IPS-11a (cell line): Measurements from ENCODE around the gene ATXN7.

Experiments
- H3K4me3 ChIP-seq: one replicate; pipeline ENCODE4 v1.5.1; 2013; ENCODE audit warnings: low read depth, low read length, control low read depth

Gene ATXN7

DNA sequence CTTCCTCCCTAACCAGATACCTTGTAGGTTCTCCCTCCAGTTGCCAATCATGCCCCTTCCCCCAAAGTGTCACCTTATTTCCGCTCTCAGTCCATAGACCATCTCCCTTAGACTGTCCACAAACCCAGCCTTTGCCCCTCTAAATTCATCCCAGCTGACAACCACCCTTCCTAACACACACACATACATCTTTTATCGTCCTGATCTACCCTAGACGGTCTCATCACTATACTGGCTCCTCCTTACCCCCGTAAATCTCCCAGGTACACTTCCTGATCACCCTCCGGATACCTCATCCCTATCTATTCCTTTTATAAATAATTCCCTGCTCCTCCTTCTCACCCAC lies 890 bp upstream of the ATXN7 start:
- H3K4me3 ChIP-seq, result peak overlapping the region; percentile 73

DNA sequence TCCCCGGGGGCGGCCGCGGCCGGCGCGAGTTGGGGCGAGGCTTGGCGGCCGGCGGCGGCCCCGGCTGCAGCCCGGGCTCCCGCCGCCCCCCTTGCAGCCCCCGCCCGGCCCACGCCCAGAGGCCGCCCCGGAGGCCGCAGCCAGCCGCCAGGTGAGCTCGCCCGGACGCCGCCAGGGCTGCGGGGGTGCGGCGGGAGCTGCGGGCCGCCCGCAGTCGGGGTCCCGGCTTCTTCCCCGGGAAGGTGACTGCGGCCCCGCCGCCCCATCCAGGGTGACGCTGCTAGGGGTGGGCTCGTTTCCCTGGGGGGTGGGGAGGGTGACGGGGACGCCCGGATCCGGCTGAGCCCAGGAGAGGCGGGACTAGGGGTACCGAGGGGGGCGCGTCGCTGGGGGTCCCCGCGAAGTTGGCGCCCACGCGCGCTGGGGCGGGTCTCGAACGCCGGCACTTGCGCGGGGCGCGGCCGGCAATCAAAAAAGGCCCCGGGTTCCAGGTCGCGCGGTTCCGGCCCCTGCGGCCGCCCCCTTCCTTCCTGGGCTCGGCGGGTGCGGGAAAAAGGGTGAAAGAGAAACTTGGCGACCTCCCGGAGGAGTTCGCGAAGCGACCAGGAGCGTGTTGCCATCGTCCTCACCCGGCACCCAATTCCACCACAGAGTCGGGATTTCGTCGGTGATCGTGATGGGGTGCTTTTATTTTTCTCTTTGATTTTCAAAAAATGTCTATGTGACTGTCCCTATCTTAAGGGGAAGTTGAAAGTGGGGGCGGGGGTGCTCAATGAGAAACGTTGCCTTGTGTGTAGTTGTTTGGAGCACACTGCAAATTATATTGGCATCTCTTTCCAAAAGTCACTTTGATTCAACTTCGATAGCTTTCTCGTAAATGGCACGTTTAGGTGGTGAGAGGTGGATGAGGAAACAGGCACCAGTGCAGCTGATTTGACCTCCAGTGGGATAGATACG lies 619 bp downstream of the ATXN7 start:
- peak overlapping the region; percentile 71 for H3K4me3 ChIP-seq

DNA sequence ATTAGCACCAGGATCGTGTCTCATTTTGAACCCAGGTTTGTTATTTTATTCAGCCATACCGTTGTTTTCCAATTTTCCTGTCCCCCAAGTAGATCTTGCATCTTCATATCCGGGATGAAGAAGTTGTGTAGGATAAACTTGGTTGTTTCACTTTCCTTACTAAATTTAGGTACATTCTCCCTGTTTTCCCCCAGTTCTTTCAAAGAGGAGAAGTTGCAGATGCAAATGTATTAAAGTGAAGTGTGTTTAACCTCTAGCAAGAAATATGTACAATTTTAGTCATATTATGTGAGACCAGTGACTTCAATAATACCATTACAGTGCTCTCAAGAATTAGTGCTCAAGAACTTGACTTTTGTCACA lies 1.3 kb downstream of the ATXN7 start:
- peak overlapping the region; percentile 71 for H3K4me3 ChIP-seq

DNA sequence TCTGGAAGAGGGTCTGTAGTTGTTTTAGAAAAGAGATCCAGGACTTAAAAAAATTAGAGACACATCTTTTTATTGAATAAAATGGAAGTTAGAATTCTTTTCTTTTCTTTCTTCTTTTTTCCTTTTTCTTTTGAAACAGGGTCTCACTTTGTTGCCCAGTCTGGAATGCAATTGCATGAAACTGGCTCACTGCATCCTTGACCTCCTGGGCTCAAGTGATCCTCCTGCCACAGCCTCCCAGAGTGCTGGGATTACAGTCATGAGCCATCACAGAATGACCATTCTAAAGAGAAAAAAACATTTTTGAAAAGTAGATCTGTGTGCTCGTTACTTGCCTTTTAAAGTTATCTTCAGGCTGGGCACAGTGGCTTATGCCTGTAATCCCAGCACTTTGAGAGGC lies 3.6 kb downstream of the ATXN7 start:
- H3K4me3 ChIP-seq, result no peak overlapping the region

DNA sequence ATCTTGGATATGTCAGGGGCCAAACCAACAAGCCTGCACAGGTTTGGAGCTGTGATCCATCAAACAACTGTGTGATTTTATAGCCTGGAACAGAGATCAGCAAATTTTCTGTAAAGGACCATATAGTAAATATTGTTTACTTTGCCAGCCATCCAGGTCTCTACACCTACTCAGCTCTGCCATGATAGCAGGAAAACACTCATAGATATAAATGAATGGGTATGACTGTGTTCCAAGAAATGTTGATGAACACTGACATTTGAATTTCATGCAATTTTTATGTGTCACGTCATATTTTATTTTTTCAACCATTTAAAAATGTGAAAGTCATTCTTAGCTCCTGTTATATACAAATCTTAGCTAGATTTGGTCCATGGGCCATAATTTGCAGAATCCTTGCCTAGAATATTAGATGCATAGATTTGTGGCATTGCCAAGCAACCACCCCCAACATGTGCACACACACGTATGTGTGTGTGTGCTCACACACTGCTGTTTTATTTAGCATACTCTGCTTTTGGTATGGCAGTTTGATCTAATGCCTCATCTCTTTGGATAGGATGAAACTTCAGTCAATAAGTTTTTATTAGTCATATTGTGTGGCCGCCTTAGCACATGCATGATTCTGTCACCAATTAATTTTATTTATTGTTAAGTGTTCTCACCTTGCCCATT lies 6.4 kb downstream of the ATXN7 start:
- no peak overlapping the region for H3K4me3 ChIP-seq

DNA sequence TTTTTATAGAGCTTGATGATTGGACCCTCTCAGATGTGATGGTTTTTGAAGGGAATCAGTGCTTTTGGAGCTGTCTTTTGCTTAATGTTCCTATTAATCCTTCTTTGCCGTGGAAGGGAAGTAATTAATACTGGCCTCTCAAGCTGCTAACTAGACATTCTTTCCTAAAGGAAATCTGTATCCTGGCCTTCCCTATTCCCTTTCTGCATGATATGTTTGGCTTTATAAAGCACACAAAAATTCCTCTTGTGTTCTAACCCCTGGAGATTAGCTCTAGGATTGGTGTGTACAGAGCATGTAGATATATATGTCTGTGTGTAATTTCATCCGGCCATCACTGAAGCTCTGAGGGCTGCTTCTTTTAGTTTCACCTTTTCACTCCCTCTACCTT lies 6.9 kb downstream of the ATXN7 start:
- H3K4me3 ChIP-seq, result no peak overlapping the region

DNA sequence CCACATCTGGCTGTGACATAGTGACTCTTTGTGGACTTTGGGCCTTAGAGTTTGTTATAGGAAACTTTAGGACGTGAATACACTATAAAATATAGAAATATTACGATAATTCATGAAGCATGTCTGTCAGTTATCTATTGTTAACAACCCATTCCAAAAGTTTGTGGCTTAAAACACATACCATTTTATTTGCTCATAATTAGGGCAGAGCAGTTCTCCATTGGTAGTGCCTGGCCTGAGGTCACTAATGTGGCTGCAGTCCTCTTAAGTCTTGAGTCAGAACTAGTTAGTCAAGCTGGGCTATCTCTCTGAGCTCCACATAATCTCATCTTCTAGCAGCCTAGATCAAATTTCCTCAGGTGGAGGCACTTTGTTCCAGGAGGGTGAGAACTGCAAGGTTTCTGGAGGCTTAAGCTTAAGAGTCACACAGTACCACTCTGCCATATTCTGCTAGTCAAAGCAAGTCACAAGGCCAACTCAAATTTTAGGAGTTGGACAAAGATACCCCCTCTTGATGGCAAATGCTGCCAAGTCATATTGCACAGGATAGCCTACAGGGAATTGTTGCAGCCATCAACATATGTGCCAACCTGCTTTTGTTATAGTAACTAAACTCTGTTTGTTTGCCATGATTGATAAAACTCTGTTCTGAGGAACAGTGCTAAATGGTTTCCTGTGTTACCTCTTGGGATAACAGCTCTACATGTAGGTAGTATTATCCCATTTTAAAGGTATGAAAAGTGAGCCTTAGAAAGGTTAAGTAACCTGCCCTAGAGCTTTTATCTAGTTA lies 8.7 kb downstream of the ATXN7 start:
- no peak overlapping the region for H3K4me3 ChIP-seq

DNA sequence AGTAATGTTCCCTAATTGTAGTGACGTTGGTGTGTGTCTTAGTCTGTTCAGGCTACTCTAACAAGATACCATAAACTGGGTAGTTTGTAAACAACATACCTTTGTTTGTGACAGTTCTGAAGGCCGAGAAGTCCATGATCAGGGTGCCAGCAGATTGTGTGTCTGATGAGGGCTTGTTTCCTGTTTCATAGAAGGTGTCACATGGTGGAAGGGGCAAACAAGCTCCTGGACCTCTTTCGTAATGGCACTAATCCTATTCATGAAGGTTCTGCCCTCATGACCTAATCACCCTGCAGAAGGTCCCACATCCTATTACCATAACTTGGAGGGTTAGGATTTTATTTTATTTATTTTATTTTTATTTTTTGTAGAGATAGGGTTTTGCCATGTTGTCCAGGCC lies 11.1 kb downstream of the ATXN7 start:
- H3K4me3 ChIP-seq, result no peak overlapping the region

DNA sequence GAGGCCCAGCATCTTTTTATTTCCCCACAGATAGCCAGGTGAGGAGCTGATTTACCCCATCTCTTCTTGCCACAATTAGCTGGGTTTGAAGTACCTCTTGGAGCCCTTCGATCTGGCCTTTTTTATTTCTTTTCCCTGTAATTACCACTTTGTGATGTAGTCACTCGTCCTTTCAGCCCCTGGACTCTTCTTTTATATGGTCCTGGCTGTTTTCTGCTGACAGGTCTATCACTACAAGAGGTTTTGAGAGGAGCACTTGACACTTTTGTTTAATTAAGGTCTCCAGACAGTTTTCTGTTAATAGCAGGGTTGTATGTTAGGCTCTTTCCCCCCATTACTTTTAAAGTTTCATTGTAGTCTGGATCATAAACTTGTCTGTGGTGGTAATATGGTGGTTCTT lies 11.8 kb downstream of the ATXN7 start:
- no peak overlapping the region for H3K4me3 ChIP-seq

DNA sequence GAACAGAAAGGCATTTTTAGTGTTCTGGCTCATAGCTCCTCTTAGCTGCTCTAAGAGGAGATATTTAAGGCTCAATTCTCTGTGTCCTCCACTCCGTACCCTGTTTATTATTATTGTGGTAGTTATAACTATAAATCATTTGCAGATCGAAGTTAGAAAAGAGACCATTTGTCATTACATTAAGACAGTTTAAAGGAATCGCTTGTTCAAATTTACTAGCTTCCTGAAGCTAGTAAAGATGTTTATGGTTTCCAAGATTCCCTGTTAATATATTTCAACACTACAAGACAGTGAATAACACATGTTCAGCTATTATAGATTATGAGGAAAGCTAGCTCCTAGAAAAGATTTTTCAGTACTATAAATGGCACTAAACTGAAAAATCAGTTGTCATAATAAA lies 12.6 kb downstream of the ATXN7 start:
- H3K4me3 ChIP-seq, result no peak overlapping the region

DNA sequence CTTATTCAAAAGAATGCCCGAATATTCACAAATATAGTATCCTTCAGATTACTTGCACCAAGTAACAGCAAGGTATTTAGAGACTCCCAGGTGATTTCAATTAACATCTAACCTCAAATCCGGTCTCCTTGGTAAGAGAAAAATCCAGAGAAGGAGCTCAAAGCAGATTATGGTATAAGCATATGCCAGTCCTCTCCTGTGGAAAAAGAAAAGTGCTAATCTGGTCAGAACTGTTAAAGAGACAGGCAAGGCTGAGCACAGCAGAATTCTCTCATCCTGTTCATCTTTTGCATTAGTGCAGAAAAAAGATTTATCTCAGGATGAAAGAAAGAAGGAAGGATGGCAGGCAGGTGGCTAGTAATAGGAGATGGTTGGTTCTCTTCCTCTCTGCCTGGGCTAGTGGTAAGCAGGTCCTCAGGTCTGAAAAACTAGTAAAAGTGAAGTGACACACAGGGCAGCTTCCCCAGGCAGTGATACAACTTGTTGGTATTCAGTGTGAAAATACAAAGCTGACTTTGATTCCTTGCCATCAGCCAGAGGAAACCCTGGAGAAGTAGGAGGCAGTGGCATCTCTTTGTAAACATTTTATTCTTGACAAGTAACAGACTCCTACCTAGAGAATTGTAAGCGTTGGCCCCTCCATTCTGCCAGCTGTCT lies 14.2 kb downstream of the ATXN7 start:
- no peak overlapping the region for H3K4me3 ChIP-seq

DNA sequence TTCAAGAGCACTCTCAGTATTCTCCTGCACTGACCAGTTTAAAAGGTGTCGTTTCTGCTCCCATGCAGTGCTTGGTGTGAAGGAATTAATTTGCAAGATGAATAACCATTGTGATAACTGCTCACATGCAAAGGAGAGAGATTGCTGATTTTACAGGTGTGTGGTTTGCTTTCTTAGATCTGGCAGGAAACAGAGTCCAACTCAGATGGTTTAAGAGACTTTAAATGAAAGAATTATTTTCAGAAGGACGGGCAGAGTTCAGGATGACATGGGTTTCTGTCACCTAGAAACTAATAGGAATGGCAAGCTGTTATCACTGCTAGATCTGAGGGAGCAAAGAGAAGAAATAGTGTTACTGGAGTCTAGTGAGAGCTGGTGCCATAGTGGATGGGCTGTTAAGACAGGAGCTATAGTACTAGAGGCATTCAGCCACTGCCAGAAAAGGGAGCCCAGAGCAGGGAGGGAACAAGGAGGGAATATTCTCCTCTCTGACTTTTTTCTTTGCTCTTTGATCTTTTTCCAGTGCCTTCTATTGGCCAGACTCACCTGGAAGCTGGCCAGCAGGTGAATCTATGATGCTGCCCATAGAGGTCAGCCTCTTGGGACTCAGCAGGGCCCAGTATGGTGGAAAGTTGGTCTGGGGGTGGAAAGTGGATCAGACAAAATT lies 14.9 kb downstream of the ATXN7 start:
- no peak overlapping the region for H3K4me3 ChIP-seq

DNA sequence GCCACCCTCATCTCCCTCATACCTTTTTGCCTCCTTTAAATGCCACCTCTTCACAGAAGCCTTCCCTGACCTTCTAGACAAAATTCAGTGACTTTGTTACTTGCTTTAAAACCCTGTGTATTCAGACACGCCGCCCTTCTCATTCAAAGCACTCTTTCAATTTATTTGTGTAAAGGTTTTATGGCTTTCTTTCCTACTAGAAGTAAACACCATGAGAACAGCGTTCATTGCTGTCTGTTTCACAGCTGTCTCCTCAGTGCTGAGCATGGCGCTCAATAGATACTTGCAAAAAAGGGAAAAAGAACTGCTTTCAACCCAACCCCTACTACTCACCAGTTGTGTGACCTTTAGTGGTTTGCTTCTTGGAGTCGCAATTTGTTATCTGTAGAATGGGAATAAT lies 17.0 kb downstream of the ATXN7 start:
- no peak overlapping the region for H3K4me3 ChIP-seq

DNA sequence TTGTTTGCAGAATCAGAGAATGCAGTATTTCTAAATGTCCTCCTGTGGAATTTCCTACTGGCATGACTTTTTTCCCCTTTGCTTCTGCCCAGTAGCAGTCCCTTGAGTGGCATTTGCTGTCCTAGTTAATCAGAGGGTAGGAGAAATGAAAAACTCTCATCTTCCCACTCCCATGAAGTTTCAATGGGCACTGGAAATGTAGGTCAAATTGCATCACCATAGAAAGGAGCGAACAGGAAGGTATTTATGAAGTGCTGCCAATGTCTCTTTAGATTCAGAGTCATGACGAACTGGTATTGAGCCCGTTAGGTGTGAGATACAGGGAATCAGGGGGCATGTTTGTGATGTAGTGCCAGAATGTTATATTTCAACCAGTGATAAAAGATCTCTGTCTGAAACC lies 23.2 kb downstream of the ATXN7 start:
- H3K4me3 ChIP-seq, result no peak overlapping the region

DNA sequence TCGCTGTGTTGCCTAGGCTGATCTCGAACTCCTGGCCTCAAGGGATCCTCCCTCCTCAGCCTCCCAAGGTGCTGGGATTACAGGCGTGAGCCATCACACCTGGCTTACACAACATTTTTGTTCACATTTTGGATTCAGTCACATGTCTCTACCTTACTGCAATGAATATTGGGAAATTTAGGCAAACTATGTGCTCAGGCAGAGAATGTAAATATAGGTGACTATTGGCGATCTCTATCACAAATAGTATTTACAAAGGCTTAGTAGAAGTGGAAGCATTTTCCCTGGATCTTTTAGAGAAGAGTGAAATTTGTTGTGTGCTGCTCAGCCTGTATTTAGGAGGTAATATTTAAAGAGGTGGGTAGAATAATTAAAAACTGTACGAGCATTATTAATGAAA lies 27.9 kb downstream of the ATXN7 start:
- H3K4me3 ChIP-seq, result no peak overlapping the region

DNA sequence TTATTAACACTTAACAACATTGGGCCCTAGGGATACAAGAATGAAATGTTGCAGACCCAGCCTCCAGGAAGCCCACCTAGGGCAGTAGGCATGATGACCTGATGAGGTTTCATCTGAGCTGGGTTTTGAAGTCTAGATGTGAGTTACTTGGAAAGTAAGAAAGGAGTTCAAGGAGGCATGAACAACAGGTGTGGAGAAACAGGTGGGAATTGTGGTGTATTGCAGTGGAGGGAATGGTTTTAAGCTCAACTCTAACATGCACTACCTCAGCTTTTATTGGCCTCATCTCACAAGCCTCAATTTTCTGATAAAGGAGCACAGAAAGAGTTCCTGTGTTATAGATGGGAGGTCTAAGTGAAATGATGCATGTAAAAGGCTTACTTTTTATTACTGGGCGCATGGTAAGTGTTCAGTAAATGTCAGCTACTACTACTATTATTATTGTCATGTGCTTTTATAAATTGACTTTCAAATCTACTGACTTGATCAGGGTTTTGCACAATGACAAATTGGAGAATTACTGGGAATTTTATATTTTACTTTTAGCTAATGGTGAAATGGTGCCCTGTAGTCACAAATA lies 29.2 kb downstream of the ATXN7 start:
- H3K4me3 ChIP-seq, result no peak overlapping the region

DNA sequence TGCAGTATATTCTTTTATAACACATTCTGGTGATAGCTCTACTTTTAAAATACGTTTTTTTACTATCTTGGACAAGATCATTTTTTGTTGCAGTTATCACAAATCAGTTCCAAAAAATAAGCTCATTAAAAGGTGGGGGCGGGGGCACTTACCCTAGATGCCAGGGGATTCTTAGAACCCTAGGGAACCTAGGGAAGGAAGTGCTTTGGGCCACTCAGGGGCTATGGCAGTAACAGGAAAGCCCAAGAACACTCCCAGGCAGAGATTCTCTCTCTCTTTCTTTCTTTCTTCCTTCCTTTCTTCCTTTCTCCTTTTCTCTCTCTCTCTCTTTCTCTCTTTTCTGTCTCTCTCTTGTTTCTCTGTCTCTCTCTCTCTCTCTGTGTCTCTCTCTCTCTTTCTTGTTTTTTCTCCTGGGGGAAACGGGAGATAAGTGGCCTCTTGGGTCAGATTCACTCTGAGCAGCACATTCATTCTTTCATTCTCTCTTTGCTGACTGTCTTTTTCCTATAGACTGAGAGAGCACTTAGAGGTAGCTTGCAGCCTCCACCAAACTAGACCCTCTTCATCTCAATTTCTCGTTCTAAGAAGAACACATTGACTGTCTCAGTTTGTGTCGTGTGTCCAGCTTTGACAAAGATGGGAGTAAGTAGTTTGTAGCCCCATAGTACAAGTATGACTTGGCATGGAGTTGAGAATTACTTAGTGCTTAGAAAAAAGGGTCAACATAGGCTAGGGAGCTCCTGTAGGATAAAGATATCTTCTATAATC lies 31.9 kb downstream of the ATXN7 start:
- H3K4me3 ChIP-seq, result no peak overlapping the region

DNA sequence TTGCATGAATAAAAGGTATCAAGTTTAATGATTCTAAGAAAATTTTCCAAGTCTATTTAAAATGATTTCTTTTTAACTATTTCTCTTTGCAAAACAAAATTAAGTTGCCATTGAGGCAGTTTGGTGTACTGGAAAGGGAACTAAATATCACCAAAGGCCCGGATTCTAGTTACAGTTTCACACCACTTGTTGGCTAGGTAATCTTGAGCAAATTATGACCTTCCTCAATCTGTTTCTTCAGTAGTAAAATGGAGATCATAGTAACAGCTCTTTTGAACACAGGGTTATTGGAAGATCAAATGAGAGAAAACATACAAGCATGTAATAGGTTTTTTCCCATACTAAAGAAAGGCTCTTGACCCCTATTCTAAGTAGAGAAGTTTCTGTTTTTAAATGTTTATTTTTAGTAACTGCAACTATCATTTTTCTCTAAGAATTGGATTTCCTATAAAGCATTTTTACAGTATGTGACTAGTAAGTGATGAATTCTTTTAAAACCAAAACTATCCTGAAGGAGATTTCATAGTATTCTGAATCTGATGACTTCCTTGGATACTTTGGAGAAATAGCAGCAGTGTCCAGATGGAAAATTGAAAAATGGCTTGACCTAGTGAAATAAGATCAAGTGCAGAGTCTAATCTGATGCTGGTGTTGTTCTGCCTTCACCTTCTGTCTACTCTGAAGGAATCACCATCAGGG lies 32.8 kb downstream of the ATXN7 start:
- H3K4me3 ChIP-seq, result no peak overlapping the region

DNA sequence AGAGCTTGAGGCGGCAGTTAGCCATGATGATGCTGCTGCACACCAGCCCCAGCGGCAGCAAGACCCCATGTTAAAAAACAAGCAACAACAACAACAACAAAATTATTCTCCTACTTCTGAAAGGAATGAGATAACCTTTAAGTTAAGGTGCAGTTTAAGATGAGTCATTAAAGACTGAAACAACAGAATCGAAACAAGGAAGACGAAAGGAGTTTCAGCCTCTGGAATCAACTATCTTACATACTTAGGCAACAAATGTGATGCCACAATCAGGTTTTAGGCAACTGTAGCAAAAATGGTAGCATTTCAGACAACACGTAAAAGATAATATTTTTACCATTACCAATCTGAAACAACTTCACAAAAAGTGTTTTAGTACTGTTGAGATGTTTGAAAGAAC lies 36.3 kb downstream of the ATXN7 start:
- H3K4me3 ChIP-seq, result no peak overlapping the region
